WI38 (cell line): ENCODE results near the gene SMYD3.

Experiments
- H3K4me3 ChIP-seq: 2 replicates; pipeline ENCODE4 v1.5.1; 2011; ENCODE audit warnings: low read depth, mild to moderate bottlenecking, control low read depth, low read length
- TF ChIP-seq, protein P1 (sequence below): IDR thresholded peaks from 2 replicates; pipeline ENCODE4 v1.5.1; 2012; ENCODE audit warnings: low read depth, mild to moderate bottlenecking, control low read depth, low read length

Gene SMYD3

GRCh38 chr1:246134789-246135188 is 372.3 kb downstream of the SMYD3 start:
- no peak overlapping the region for H3K4me3 ChIP-seq
- TF ChIP-seq, protein P1, sequence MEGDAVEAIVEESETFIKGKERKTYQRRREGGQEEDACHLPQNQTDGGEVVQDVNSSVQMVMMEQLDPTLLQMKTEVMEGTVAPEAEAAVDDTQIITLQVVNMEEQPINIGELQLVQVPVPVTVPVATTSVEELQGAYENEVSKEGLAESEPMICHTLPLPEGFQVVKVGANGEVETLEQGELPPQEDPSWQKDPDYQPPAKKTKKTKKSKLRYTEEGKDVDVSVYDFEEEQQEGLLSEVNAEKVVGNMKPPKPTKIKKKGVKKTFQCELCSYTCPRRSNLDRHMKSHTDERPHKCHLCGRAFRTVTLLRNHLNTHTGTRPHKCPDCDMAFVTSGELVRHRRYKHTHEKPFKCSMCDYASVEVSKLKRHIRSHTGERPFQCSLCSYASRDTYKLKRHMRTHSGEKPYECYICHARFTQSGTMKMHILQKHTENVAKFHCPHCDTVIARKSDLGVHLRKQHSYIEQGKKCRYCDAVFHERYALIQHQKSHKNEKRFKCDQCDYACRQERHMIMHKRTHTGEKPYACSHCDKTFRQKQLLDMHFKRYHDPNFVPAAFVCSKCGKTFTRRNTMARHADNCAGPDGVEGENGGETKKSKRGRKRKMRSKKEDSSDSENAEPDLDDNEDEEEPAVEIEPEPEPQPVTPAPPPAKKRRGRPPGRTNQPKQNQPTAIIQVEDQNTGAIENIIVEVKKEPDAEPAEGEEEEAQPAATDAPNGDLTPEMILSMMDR = no peak

DNA sequence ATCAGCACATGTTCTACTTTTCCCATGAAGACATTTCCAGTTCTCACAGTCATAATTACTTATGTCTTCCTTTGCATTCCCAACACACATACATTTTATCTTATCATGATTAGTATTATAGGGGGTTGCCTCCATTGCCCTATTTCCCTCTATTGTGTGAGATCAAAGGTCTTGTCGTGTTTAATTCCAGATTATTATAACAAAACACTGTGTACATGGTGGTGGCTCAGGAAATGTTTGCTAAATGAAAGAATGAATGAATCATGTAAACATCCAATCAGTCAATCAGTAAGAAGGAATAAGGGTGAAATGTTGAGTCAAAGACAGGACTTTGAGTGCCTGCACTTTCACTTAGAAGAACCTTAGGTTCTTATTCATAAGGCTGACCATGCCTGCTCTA is 376.0 kb downstream of the SMYD3 start:
- H3K4me3 ChIP-seq = no peak overlapping the region

DNA sequence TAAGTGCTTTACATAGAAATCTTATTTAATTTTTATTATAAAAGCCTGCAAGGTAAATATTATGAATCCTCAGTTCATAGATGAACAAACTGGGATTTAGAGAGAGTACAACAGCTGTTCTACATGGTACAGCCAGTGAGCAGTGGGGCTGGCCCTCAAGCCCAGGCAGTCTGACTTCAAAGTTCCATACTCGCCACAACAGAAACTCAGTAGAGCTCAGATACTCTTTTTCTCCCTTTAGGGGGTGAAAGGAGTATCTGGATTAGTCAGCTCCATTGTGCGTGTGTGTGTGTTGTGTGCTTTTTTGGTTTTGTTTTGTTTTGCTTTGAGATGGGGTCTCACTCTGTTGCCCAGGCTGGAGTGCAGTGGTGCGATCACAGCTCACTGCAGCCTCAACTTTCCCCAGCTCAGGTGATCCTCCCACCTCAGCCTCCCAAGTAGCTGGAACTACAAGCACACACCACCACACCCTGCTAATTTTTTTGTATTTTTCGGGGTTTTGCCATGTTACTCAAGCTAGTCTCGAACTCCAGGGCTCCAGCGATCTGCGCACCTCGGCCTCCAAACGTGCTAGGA is 378.5 kb downstream of the SMYD3 start:
- H3K4me3 ChIP-seq = no peak overlapping the region
- TF ChIP-seq, protein P1 = no peak

More for the DNA sequence above, 376.0 kb downstream of the SMYD3 start:
- TF ChIP-seq, protein P1 = no peak

DNA sequence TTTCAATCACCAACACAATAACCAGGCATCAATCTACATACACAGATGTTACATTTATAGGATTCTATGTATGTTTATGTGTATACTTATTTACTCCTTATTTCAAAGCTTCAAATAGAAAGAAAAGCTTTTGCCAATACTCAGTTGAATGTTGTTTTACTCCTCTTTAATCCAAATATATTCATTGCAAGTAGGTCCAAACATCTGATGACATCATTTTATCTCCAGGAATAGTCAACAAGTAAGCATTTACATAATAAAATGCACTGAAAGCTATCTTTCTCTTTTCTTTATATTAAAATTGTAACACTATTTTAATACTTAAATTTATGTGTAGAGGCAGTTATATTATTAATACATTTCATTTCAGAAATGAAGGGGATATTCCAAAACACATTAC is 380.5 kb downstream of the SMYD3 start:
- TF ChIP-seq, protein P1 = no peak
- H3K4me3 ChIP-seq = no peak overlapping the region

GRCh38 chr1:246122071-246122470 is 385.0 kb downstream of the SMYD3 start:
- H3K4me3 ChIP-seq = no peak overlapping the region
- TF ChIP-seq, protein P1 = no peak

GRCh38 chr1:246121533-246121932 is 385.5 kb downstream of the SMYD3 start:
- TF ChIP-seq, protein P1 = no peak
- H3K4me3 ChIP-seq = no peak overlapping the region

GRCh38 chr1:246117066-246117791 is 389.9 kb downstream of the SMYD3 start:
- no peak overlapping the region for H3K4me3 ChIP-seq
- TF ChIP-seq, protein P1 = peak; percentile 30; the same call in 1 of the 2 replicates
